Adipocyte (in vitro differentiated cells): ENCODE data around the gene PTGES.

Source experiments
- DNase-seq: peaks from one replicate; pipeline ENCODE4 v3.0.0-alpha.2; 2015; ENCODE audit warnings: low read depth
- H3K27me3 ChIP-seq: replicated peaks from 2 replicates; pipeline ENCODE4 v1.7.0; 2013; ENCODE audit warnings: mild to moderate bottlenecking, low read length, moderate library complexity; ENCODE audit not compliant: control insufficient read depth, insufficient read depth
- H3K36me3 ChIP-seq: 2 replicates; pipeline ENCODE4 v1.7.0; 2013; ENCODE audit warnings: low read length, mild to moderate bottlenecking, moderate library complexity; ENCODE audit not compliant: control insufficient read depth, insufficient read depth, severe bottlenecking
- H3K4me1 ChIP-seq: 2 replicates; pipeline ENCODE4 v1.7.0; 2013; ENCODE audit warnings: mild to moderate bottlenecking, low read length, moderate library complexity; ENCODE audit not compliant: control insufficient read depth, insufficient read depth
- H3K4me3 ChIP-seq: 2 replicates; pipeline ENCODE4 v1.7.0; 2013; ENCODE audit warnings: mild to moderate bottlenecking, low read length, moderate library complexity
- H3K9ac ChIP-seq: 2 replicates; pipeline ENCODE4 v1.7.0; 2013; ENCODE audit warnings: mild to moderate bottlenecking, low read length, moderate library complexity
- H3K9me3 ChIP-seq: 2 replicates; pipeline ENCODE4 v1.7.0; 2013; ENCODE audit warnings: mild to moderate bottlenecking, low read length, moderate library complexity; ENCODE audit not compliant: control insufficient read depth

Gene PTGES

GRCh38 chr9:129725795-129726251 lies 27.0 kb downstream of the PTGES start:
- Histone ChIP-seq H3K4me1 (peaks cover 27% of the 10 kb centered on the region), H3K9me3 (no peaks in the 10 kb centered on the region), H3K36me3 (peaks cover 4% of the 10 kb centered on the region), H3K9ac (peak overlapping the region; percentile 65), H3K27me3 (no peaks in the 10 kb centered on the region), H3K4me3 (no peak overlapping the region)
- DNase-seq, result peak; percentile 80

- no peaks in the 10 kb centered on the region for H3K27me3 ChIP-seq
- H3K9ac ChIP-seq, result peak overlapping the region; percentile 29
- H3K9me3 ChIP-seq, result no peaks in the 10 kb centered on the region
- peaks cover 27% of the 10 kb centered on the region for H3K4me1 ChIP-seq
- DNase-seq, result no peak
- H3K4me3 ChIP-seq, result no peak overlapping the region
- H3K36me3 ChIP-seq, result peaks cover 5% of the 10 kb centered on the region
Observed at GRCh38 chr9:129724456-129725190, 28.2 kb downstream of the PTGES start.

- H3K36me3 ChIP-seq, result peaks cover 5% of the 10 kb centered on the region
- no peak for DNase-seq
- H3K4me3 ChIP-seq, result no peak overlapping the region
- no peaks in the 10 kb centered on the region for H3K27me3 ChIP-seq
- H3K4me1 ChIP-seq, result peaks cover 27% of the 10 kb centered on the region
- no peak overlapping the region for H3K9ac ChIP-seq
- H3K9me3 ChIP-seq, result no peaks in the 10 kb centered on the region
Observed at GRCh38 chr9:129722913-129723312, 29.9 kb downstream of the PTGES start.

- Histone ChIP-seq H3K9ac (no peak overlapping the region), H3K4me1 (peaks cover 16% of the 10 kb centered on the region), H3K36me3 (peaks cover 5% of the 10 kb centered on the region), H3K4me3 (no peak overlapping the region), H3K27me3 (no peaks in the 10 kb centered on the region), H3K9me3 (no peaks in the 10 kb centered on the region)
- no peak for DNase-seq
Observed at GRCh38 chr9:129720865-129721545, 31.8 kb downstream of the PTGES start.

GRCh38 chr9:129720181-129720864 lies 32.5 kb downstream of the PTGES start:
- Histone ChIP-seq H3K4me1 (peaks cover 17% of the 10 kb centered on the region), H3K4me3 (no peak overlapping the region), H3K36me3 (peaks cover 5% of the 10 kb centered on the region), H3K9ac (no peak overlapping the region), H3K27me3 (no peaks in the 10 kb centered on the region), H3K9me3 (no peaks in the 10 kb centered on the region)
- DNase-seq, result no peak

GRCh38 chr9:129719135-129719534 lies 33.7 kb downstream of the PTGES start:
- no peak for DNase-seq
- Histone ChIP-seq H3K9me3 (no peaks in the 10 kb centered on the region), H3K27me3 (no peaks in the 10 kb centered on the region)

GRCh38 chr9:129718647-129719046 lies 34.2 kb downstream of the PTGES start:
- H3K9ac ChIP-seq, result no peak overlapping the region
- no peak for DNase-seq
- peaks cover 5% of the 10 kb centered on the region for H3K36me3 ChIP-seq
- H3K27me3 ChIP-seq, result no peaks in the 10 kb centered on the region
- H3K9me3 ChIP-seq, result no peaks in the 10 kb centered on the region
- H3K4me3 ChIP-seq, result no peak overlapping the region
- peaks cover 20% of the 10 kb centered on the region for H3K4me1 ChIP-seq

More at GRCh38 chr9:129719135-129719534, 33.7 kb downstream of the PTGES start:
- no peak overlapping the region for H3K4me3 ChIP-seq
- H3K36me3 ChIP-seq, result peaks cover 5% of the 10 kb centered on the region
- no peak overlapping the region for H3K9ac ChIP-seq
- peaks cover 20% of the 10 kb centered on the region for H3K4me1 ChIP-seq

GRCh38 chr9:129717991-129718390 lies 34.9 kb downstream of the PTGES start:
- H3K4me1 ChIP-seq, result peaks cover 25% of the 10 kb centered on the region
- H3K27me3 ChIP-seq, result no peaks in the 10 kb centered on the region
- DNase-seq, result no peak
- no peak overlapping the region for H3K9ac ChIP-seq
- no peak overlapping the region for H3K4me3 ChIP-seq
- peaks cover 5% of the 10 kb centered on the region for H3K36me3 ChIP-seq
- no peaks in the 10 kb centered on the region for H3K9me3 ChIP-seq

- H3K4me3 ChIP-seq, result no peak overlapping the region
- peaks cover 4% of the 10 kb centered on the region for H3K36me3 ChIP-seq
- H3K27me3 ChIP-seq, result no peaks in the 10 kb centered on the region
- peaks cover 43% of the 10 kb centered on the region for H3K4me1 ChIP-seq
- DNase-seq, result peak; percentile 85
- H3K9ac ChIP-seq, result no peak overlapping the region
- H3K9me3 ChIP-seq, result no peaks in the 10 kb centered on the region
Observed at GRCh38 chr9:129716091-129716490, 36.8 kb downstream of the PTGES start.

GRCh38 chr9:129714511-129715061 lies 38.3 kb downstream of the PTGES start:
- Histone ChIP-seq H3K36me3 (no peaks in the 10 kb centered on the region), H3K4me3 (peak overlapping the region; percentile 58), H3K4me1 (peaks cover 47% of the 10 kb centered on the region), H3K9me3 (no peaks in the 10 kb centered on the region), H3K9ac (peak overlapping the region; percentile 74), H3K27me3 (no peaks in the 10 kb centered on the region)
- peak; percentile 33 for DNase-seq

GRCh38 chr9:129713402-129713679 lies 39.5 kb downstream of the PTGES start:
- no peak overlapping the region for H3K4me3 ChIP-seq
- H3K27me3 ChIP-seq, result no peaks in the 10 kb centered on the region
- no peaks in the 10 kb centered on the region for H3K9me3 ChIP-seq
- peak overlapping the region; percentile 93 for H3K9ac ChIP-seq
- peaks cover 47% of the 10 kb centered on the region for H3K4me1 ChIP-seq
- DNase-seq, result no peak
- H3K36me3 ChIP-seq, result no peaks in the 10 kb centered on the region
